GM21576 (cell line): ENCODE results near the gene ELMOD1.

Experiments
- ATAC-seq: cut with Tn5 transposase; IDR thresholded peaks from one replicate; pipeline ENCODE4 v1.9.1; 2021; ENCODE audit warnings: mild to moderate bottlenecking, moderate library complexity; ENCODE audit not compliant: unreplicated experiment

ELMOD1 gene

GRCh38 chr11:107713009-107713408 is 122.1 kb downstream of the ELMOD1 start:
- no peak for ATAC-seq
